Measurements from ENCODE around the gene STX5.

GRCh38 chr11:62823677-62824076 lies 8.2 kb downstream of the STX5 start:
- TF ChIP-seq CTCF (IDR thresholded peaks at IDR 0.05): no peak
- TF ChIP-seq POLR2A (IDR thresholded peaks at IDR 0.05): no peak

Measured in Peyer's patch (tissue), 4 donors.